Stimulated activated CD8-positive, alpha-beta memory T cell treated with anti-CD3 and anti-CD28 coated beads, Interleukin-12 subunit alpha, Interleukin-12 subunit beta, amount 100 ng/mL, for 4 hours (primary cell): ENCODE measurements around the gene RELN.
"Not testable (repeated sequence)": the region's sequence is repeated elsewhere in the genome, so short reads cannot be mapped to it uniquely, and the experiment has no call there.

Experiments
- DNase-seq: peaks from one replicate; pipeline ENCODE4 v3.0.0-alpha.2; 2020; ENCODE audit warnings: low read depth

The RELN gene

GRCh38 chr7:103833401-103833800 lies 156.1 kb downstream of the RELN start:
- DNase-seq: no peak

- no peak for DNase-seq
Measured at GRCh38 chr7:103832438-103832837, 157.0 kb downstream of the RELN start.

- DNase-seq: no peak
Measured at GRCh38 chr7:103824251-103824650, 165.2 kb downstream of the RELN start.

GRCh38 chr7:103823084-103823483 lies 166.4 kb downstream of the RELN start:
- DNase-seq: no peak

GRCh38 chr7:103821092-103821491 lies 168.4 kb downstream of the RELN start:
- DNase-seq: no peak

GRCh38 chr7:103815972-103816371 lies 173.5 kb downstream of the RELN start:
- DNase-seq: not testable (repeated sequence)

- DNase-seq: no peak
Measured at GRCh38 chr7:103813970-103814369, 175.5 kb downstream of the RELN start.

- no peak for DNase-seq
Measured at GRCh38 chr7:103811997-103812396, 177.5 kb downstream of the RELN start.

GRCh38 chr7:103811290-103811689 lies 178.2 kb downstream of the RELN start:
- DNase-seq: no peak

- no peak for DNase-seq
Measured at GRCh38 chr7:103810112-103810744, 179.2 kb downstream of the RELN start.

GRCh38 chr7:103809229-103809994 lies 180.0 kb downstream of the RELN start:
- DNase-seq: no peak

GRCh38 chr7:103805346-103805745 lies 184.1 kb downstream of the RELN start:
- DNase-seq: no peak

- no peak for DNase-seq
Measured at GRCh38 chr7:103803631-103804030, 185.8 kb downstream of the RELN start.

GRCh38 chr7:103799298-103799697 lies 190.2 kb downstream of the RELN start:
- no peak for DNase-seq

GRCh38 chr7:103797647-103798307 lies 191.7 kb downstream of the RELN start:
- no peak for DNase-seq

- DNase-seq: no peak
Measured at GRCh38 chr7:103796327-103796962, 193.0 kb downstream of the RELN start.

GRCh38 chr7:103795787-103796186 lies 193.7 kb downstream of the RELN start:
- DNase-seq: no peak

GRCh38 chr7:103795107-103795506 lies 194.4 kb downstream of the RELN start:
- DNase-seq: no peak

GRCh38 chr7:103794424-103794823 lies 195.0 kb downstream of the RELN start:
- no peak for DNase-seq

- DNase-seq: no peak
Measured at GRCh38 chr7:103793614-103794013, 195.8 kb downstream of the RELN start.

- no peak for DNase-seq
Measured at GRCh38 chr7:103791894-103792293, 197.6 kb downstream of the RELN start.

GRCh38 chr7:103787041-103787440 lies 202.4 kb downstream of the RELN start:
- DNase-seq: not testable (repeated sequence)
